CD8-positive, alpha-beta memory T cell (primary cell): ENCODE measurements around the gene RLN2. TPM values are rescaled to one million over a fixed set of nuclear protein-coding genes. Genes with fewer than 3 reads are reported as not detected.
"Not testable (repeated sequence)": the region's sequence is repeated elsewhere in the genome, so short reads cannot be mapped to it uniquely, and the experiment has no call there.

ENCODE experiments used
- CTCF ChIA-PET: fragments of 350-600 bp; sonication (Branson Sonifier 250); formaldehyde crosslinking; loops from one replicate; lab custom pipeline; 2021; ENCODE audit warnings: antibody characterized with exemption; lab: Charles Lee
- POLR2A ChIA-PET: fragments of 350-600 bp; sonication (Branson Sonifier 250); formaldehyde crosslinking; loops from one replicate; lab custom pipeline; 2021; ENCODE audit warnings: antibody characterized with exemption; lab: Charles Lee
- DNase-seq, 5 donors: peaks; one replicate each; pipeline versions ENCODE4 v3.0.0 to v3.0.0-alpha.2; 2020 to 2022; ENCODE audit warnings: mixed read lengths in 1 of 5
- H3K27ac ChIP-seq: one replicate; pipeline ENCODE4 v1.7.0; 2013; ENCODE audit warnings: low read depth, mild to moderate bottlenecking, low read length, moderate library complexity
- H3K27me3 ChIP-seq: 2 replicates; pipeline ENCODE4 v1.7.0; 2013; ENCODE audit warnings: low read length, mild to moderate bottlenecking; ENCODE audit not compliant: insufficient read depth, poor library complexity, severe bottlenecking
- H3K36me3 ChIP-seq: 2 replicates; pipeline ENCODE4 v1.7.0; 2013; ENCODE audit warnings: mild to moderate bottlenecking, low read length, moderate library complexity; ENCODE audit not compliant: insufficient read depth
- H3K4me1 ChIP-seq: 2 replicates; pipeline ENCODE4 v1.7.0; 2013; ENCODE audit warnings: mild to moderate bottlenecking, low read length, moderate library complexity; ENCODE audit not compliant: insufficient read depth
- H3K4me3 ChIP-seq: 2 replicates; pipeline ENCODE4 v1.7.0; 2013; ENCODE audit warnings: mild to moderate bottlenecking, low read length
- H3K9me3 ChIP-seq: 2 replicates; pipeline ENCODE4 v1.7.0; 2013; ENCODE audit warnings: mild to moderate bottlenecking, low read length
- H3K27ac Mint-ChIP-seq, 8 donors: one replicate each; pipeline ENCODE4 v1.8.0; 2020 to 2021; ENCODE audit warnings: mixed read lengths in 8 of 8, mild to moderate bottlenecking in 6 of 8, inconsistent platforms in 3 of 8, moderate library complexity in 3 of 8
- H3K27me3 Mint-ChIP-seq, 2 donors: one replicate each; pipeline ENCODE4 v1.8.0; 2020 to 2021; ENCODE audit warnings: mixed read lengths in 2 of 2, mild to moderate bottlenecking in 1 of 2, moderate library complexity in 1 of 2
- H3K36me3 Mint-ChIP-seq, 3 donors: one replicate each; pipeline ENCODE4 v1.8.0; 2020 to 2021; ENCODE audit warnings: mixed read lengths in 3 of 3, inconsistent platforms in 1 of 3, mild to moderate bottlenecking in 1 of 3
- H3K4me1 Mint-ChIP-seq, 3 donors: one replicate each; pipeline ENCODE4 v1.8.0; 2020 to 2021; ENCODE audit warnings: mixed read lengths in 3 of 3, inconsistent platforms in 1 of 3, mild to moderate bottlenecking in 1 of 3
- H3K4me3 Mint-ChIP-seq, 7 donors: one replicate each; pipeline ENCODE4 v1.8.0; 2020 to 2021; ENCODE audit warnings: mixed read lengths in 7 of 7, mild to moderate bottlenecking in 6 of 7, moderate library complexity in 4 of 7, inconsistent platforms in 2 of 7
- H3K9me3 Mint-ChIP-seq, 5 donors: one replicate each; pipeline ENCODE4 v1.8.0; 2020 to 2022; ENCODE audit warnings: mixed read lengths in 5 of 5, mild to moderate bottlenecking in 3 of 5, moderate library complexity in 2 of 5, inconsistent platforms in 1 of 5
- polyA plus RNA-seq: library from polyadenylated mRNA; unstranded; fragments of 300-500 nt; fragmentation: Illumina TruSeq; gene quantifications from one replicate; pipeline ENCODE4 v1.2.3, GENCODE V29; 2021
- total RNA-seq, 2 experiments: library from RNA; stranded (reverse); gene quantifications; one replicate each; pipeline ENCODE4 v1.2.3, GENCODE V29; 2021

Gene RLN2, protein sequence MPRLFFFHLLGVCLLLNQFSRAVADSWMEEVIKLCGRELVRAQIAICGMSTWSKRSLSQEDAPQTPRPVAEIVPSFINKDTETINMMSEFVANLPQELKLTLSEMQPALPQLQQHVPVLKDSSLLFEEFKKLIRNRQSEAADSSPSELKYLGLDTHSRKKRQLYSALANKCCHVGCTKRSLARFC
- total RNA-seq (1 to 10 TPM; 1.9 to 2.8 TPM), polyA plus RNA-seq (8.8 TPM)

DNA sequence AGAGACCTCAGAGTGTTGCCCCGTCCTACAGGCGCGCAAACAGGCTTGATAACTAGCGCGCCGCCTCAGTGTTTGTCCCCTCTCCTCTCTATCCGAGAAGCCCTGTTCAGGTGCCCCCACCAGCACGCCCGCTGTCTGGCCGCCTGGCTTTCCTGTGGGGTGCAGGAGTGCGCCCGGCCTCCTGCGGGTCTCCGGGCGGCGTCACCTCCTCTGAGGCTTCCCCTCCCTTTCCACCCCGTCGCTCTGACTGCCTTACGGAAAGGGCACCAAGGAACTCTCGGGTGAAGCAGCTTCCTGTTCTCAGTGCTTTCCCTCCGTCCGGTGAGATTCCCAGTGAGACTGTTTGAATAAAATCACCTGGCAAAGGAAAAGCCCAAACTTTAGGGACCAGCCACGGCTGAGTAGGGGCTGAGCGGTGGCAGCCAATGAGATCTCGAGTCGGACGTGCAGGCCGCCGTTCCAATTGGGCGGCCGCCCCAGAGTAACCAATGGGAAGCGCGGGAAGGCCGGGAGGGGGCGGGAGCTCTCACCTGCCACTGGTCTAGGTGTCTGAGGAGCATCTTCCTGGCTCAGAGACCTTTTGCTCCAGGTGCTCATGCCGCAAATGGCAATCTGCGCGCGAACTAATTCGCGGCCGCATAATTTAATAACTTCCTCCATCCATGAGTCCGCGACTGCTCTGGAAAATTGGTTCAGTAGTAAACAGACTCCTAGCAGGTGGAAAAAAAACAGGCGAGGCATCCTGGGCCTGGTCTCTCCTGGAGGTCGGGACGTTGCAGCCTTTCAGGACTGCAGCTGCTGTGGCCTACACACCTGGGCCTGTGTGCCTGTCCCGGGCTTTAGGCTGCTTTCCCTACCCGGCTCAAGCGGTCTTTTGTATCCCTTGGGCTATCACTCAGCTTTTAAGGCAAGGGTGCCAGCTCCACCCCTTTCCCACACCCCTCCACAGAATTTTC lies at the start of gene RLN2:
Gene RLN2, minus strand, starts transcription at position 877 of the 956 bp plus-strand sequence. Its CDS starts 136 bp downstream, at position 741.
- peak within 1 kb of the TSS; percentile 40 to 87 (median 65) for H3K4me3 Mint-ChIP-seq
- H3K4me3 ChIP-seq: not testable (repeated sequence)

DNA sequence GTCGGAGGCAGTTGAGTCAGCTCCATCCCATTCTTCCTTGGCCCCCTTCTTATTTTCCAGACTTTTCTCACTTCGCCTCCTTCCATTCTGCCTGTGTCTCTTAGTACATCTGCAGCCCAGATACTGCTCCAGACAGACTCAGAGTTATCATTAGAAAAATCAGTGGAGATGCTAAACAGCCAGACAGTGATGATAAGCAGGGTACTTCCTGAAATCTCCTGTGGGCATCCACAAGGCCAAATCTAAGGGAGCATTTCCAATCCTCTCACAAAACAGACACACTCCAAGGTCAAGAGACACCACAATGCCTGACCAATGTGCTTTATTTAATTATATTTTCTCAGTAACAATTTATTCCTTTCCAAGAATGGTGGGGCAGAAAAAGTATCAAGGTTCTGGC lies 49.7 kb upstream of the RLN2 start:
- Mint-ChIP-seq H3K36me3 (peaks cover 12 to 19% (median 18%) of the 10 kb centered on the region in 3 donors), H3K27ac (peak overlapping the region in 6 of 8 donors; percentile 17 to 86 (median 57)), H3K4me3 (no peak overlapping the region), H3K9me3 (peaks cover 6 to 14% (median 8%) of the 10 kb centered on the region in 5 donors), H3K4me1 (peaks cover 49 to 58% (median 52%) of the 10 kb centered on the region in 3 donors), H3K27me3 (no peaks in the 10 kb centered on the region)
- DNase-seq: no peak
- no peaks in the 10 kb centered on the region for H3K27me3 ChIP-seq
- no peak overlapping the region for H3K4me3 ChIP-seq
- ChIA-PET POLR2A (no interaction called here), CTCF (no interaction called here)
- no peaks in the 10 kb centered on the region for H3K36me3 ChIP-seq
- H3K4me1 ChIP-seq: peaks cover 39% of the 10 kb centered on the region
- no peak overlapping the region for H3K27ac ChIP-seq
- H3K9me3 ChIP-seq: no peaks in the 10 kb centered on the region

More for the DNA sequence above, at the start of gene RLN2:
- H3K4me1 ChIP-seq: peaks cover 25% of the 10 kb centered on the region
- H3K9me3 ChIP-seq, H3K36me3 ChIP-seq, H3K27me3 Mint-ChIP-seq, POLR2A ChIA-PET, H3K9me3 Mint-ChIP-seq, H3K27me3 ChIP-seq, H3K27ac ChIP-seq, CTCF ChIA-PET, H3K36me3 Mint-ChIP-seq: not testable (repeated sequence)
- peak in 2 of 5 donors; percentile 20 to 39 for DNase-seq
- Mint-ChIP-seq H3K27ac (peak within 1 kb of the TSS; percentile 3 to 93 (median 66)), H3K4me1 (peaks cover 42 to 46% (median 43%) of the 10 kb centered on the region in 3 donors)

DNA sequence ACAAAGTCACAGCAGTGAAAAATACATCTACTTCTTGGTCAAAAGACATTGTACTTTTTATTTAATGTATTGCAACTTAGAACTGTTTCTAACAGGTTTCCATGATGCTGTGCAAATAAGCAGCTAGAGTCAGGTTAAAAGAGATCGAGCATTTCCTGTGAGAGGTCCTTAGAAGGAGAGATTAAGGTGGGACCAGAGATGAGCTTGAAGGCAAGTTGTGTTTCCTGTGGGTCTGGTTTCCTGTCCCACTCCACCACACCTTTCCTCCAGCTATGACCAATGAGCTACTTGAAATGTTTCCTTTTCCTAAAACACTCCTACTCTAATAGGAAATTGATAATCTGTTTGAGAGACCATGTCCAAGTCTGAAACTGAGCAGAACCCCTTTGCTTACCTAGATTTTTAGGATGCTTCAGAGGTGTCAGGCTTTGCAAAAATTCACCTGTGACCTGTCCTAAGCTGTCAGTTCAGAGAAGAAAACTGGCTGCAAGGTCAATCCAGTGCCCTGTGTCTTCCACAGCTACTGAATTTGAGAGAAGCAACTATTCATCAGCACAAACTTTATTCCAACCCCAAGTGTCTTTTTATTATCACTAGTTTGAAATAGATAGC lies 48.2 kb upstream of the RLN2 start:
- POLR2A ChIA-PET: interaction anchor here (0.6 to 1.4 kb wide), 3 partner anchors 63 to 86 kb away, joined by 3 to 7 read pairs (median 4); partner anchors contain the start of gene PLGRKT
- H3K9me3 Mint-ChIP-seq: peaks cover 7 to 17% (median 8%) of the 10 kb centered on the region in 5 donors

DNA sequence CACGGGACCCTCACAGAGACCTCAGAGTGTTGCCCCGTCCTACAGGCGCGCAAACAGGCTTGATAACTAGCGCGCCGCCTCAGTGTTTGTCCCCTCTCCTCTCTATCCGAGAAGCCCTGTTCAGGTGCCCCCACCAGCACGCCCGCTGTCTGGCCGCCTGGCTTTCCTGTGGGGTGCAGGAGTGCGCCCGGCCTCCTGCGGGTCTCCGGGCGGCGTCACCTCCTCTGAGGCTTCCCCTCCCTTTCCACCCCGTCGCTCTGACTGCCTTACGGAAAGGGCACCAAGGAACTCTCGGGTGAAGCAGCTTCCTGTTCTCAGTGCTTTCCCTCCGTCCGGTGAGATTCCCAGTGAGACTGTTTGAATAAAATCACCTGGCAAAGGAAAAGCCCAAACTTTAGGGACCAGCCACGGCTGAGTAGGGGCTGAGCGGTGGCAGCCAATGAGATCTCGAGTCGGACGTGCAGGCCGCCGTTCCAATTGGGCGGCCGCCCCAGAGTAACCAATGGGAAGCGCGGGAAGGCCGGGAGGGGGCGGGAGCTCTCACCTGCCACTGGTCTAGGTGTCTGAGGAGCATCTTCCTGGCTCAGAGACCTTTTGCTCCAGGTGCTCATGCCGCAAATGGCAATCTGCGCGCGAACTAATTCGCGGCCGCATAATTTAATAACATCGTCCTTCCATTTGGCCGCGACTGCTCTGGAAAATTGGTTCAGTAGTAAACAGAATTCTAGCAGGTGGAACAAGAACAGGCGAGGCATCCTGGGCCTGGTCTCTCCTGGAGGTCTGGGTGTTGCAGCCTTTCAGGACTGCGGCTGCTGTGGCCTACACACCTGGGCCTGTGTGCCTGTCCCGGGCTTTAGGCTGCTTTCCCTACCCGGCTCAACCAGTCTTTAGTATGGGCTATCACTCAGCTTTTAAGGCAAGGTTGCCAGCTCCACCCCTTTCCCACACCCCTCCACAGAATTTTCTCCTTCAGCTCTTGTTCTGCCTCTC lies 34.8 kb upstream of the RLN2 start, which contains the start of gene RLN1:
Gene RLN1, minus strand, starts transcription at position 885 of the 990 bp plus-strand sequence. Its CDS starts 130 bp downstream, at position 755.
- H3K4me3 ChIP-seq, H3K36me3 ChIP-seq, H3K9me3 Mint-ChIP-seq, H3K27me3 ChIP-seq, H3K27me3 Mint-ChIP-seq, POLR2A ChIA-PET, H3K27ac ChIP-seq, H3K36me3 Mint-ChIP-seq, H3K9me3 ChIP-seq: not testable (repeated sequence)
- peak in 2 of 5 donors; percentile 40 to 55 for DNase-seq
- Mint-ChIP-seq H3K4me3 (peak within 1 kb of the TSS; percentile 67 to 90 (median 78)), H3K4me1 (peaks cover 31 to 40% (median 39%) of the 10 kb centered on the region in 3 donors), H3K27ac (peak within 1 kb of the TSS; percentile 78 to 98 (median 90))
- peaks cover 27% of the 10 kb centered on the region for H3K4me1 ChIP-seq
- CTCF ChIA-PET: interaction anchor here (0.9 kb wide), 1 partner anchor 103 kb away, joined by 3 read pairs; no protein-coding TSS in a partner anchor

More for the DNA sequence above, 48.2 kb upstream of the RLN2 start:
- peak in 2 of 5 donors; percentile 21 to 36 for DNase-seq
- peak overlapping the region; percentile 39 to 91 (median 64) for H3K27ac Mint-ChIP-seq
- no peaks in the 10 kb centered on the region for H3K27me3 Mint-ChIP-seq
- Histone ChIP-seq H3K36me3 (no peaks in the 10 kb centered on the region), H3K27me3 (no peaks in the 10 kb centered on the region), H3K4me3 (peak overlapping the region; percentile 1), H3K9me3 (no peaks in the 10 kb centered on the region), H3K27ac (no peak overlapping the region), H3K4me1 (peaks cover 39% of the 10 kb centered on the region)
- CTCF ChIA-PET: interaction anchor here (0.9 to 1.3 kb wide), 2 partner anchors 26 to 97 kb away, joined by 3 to 4 read pairs; partner anchors contain the start of gene CD274
- H3K4me1 Mint-ChIP-seq: peaks cover 49 to 58% (median 52%) of the 10 kb centered on the region in 3 donors
- peaks cover 8 to 14% (median 10%) of the 10 kb centered on the region in 3 donors for H3K36me3 Mint-ChIP-seq
- H3K4me3 Mint-ChIP-seq: peak overlapping the region in 6 of 7 donors; percentile 56 to 80 (median 73)

DNA sequence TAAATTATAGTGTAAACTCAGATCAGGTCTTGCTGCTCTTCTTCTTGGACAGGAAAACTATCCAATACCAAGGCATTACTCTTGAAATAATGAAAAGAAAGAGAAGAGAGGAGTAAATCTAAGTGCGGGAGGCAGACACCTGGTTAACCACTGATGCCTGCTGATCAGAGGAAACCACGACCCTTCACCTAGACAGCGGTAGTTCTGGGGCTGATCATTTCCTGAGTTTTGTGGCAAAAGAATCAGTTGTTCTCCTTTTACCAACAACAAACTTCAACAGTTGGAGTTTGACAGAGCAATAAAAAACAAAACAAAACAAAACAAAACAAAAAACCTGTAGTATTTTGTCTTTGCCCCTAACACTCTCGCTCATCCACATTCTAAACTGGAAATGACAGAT lies 32.2 kb upstream of the RLN2 start:
- Mint-ChIP-seq H3K4me1 (peaks cover 45 to 57% (median 55%) of the 10 kb centered on the region in 3 donors), H3K9me3 (no peaks in the 10 kb centered on the region), H3K4me3 (peak overlapping the region; percentile 73 to 89 (median 77)), H3K27ac (peak overlapping the region; percentile 60 to 94 (median 88)), H3K27me3 (no peaks in the 10 kb centered on the region), H3K36me3 (peaks cover 10 to 24% (median 18%) of the 10 kb centered on the region in 3 donors)
- Histone ChIP-seq H3K4me3 (peak overlapping the region; percentile 42), H3K36me3 (no peaks in the 10 kb centered on the region), H3K9me3 (no peaks in the 10 kb centered on the region), H3K27me3 (no peaks in the 10 kb centered on the region), H3K4me1 (peaks cover 27% of the 10 kb centered on the region), H3K27ac (no peak overlapping the region)
- peak in 4 of 5 donors; percentile 10 to 69 (median 57) for DNase-seq
- ChIA-PET POLR2A (no interaction called here), CTCF (interaction anchor here (2.0 to 2.1 kb wide), 2 partner anchors 9 to 14 kb away, joined by 6 read pairs; no protein-coding TSS in a partner anchor)

DNA sequence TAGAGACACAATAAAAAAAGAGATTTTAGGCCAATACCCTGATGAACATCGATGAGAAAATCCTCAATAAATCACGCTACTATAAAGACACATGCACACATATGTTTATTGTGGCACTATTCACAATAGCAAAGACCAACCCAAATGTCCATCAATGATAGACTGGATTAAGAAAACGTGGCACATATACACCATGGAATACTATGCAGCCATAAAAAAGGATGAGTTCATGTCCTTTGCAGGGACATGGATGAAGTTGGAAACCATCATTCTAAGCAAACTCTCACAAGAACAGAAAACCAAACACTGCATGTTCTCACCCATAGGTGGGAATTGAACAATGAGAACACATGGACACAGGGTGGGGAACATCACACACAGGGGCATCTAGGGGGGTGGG lies 26.8 kb upstream of the RLN2 start:
- H3K9me3 Mint-ChIP-seq, DNase-seq, H3K27ac ChIP-seq, H3K27me3 ChIP-seq, CTCF ChIA-PET, H3K4me3 Mint-ChIP-seq, H3K4me3 ChIP-seq, POLR2A ChIA-PET, H3K9me3 ChIP-seq, H3K27me3 Mint-ChIP-seq, H3K36me3 ChIP-seq: not testable (repeated sequence)
- Mint-ChIP-seq H3K4me1 (peaks cover 63 to 74% (median 67%) of the 10 kb centered on the region in 3 donors), H3K36me3 (peaks cover 25 to 54% (median 47%) of the 10 kb centered on the region in 3 donors), H3K27ac (peak overlapping the region in 1 of 8 donors; percentile 31)
- H3K4me1 ChIP-seq: peaks cover 22% of the 10 kb centered on the region
